Body of pancreas (tissue), 4 donors: ENCODE data around the gene AIF1. TPM values are rescaled to one million over a fixed set of nuclear protein-coding genes. Genes with fewer than 3 reads are reported as not detected.

ENCODE experiments used
- ATAC-seq: fragments of 150-250 bp; one replicate; pipeline ENCODE4 v1.9.1; 2016
- DNase-seq, 4 donors: peaks; one replicate each; pipeline ENCODE4 v3.0.0-alpha.2; 2019
- H3K27ac ChIP-seq, 4 donors: fragments of 200-600 bp; sonication (generic); 1 replicate in 3 of 4; 2 replicates in 1 of 4; pipeline versions ENCODE4 v1.5.1 to v1.6.1; 2016 to 2019; ENCODE audit warnings: mild to moderate bottlenecking in 1 of 4, mixed read lengths in 1 of 4, moderate library complexity in 1 of 4
- H3K27me3 ChIP-seq, 2 donors: fragments of 200-600 bp; sonication (generic); one replicate each; pipeline ENCODE4 v1.6.0; 2016; ENCODE audit warnings: mild to moderate bottlenecking in 1 of 2
- H3K36me3 ChIP-seq, 2 donors: fragments of 200-600 bp; sonication (generic); replicated peaks in 1 of 2; 2 replicates each; pipeline ENCODE4 v1.5.1; 2016; ENCODE audit warnings: low read depth in 2 of 2; ENCODE audit not compliant: insufficient read depth in 1 of 2
- H3K4me1 ChIP-seq: fragments of 200-600 bp; sonication (generic); one replicate; pipeline ENCODE4 v1.6.0; 2016
- H3K4me3 ChIP-seq, 2 donors: fragments of 200-600 bp; sonication (generic); 1 replicate in 1 of 2; 2 replicates in 1 of 2; pipeline ENCODE4 v1.5.1; 2016 to 2019
- H3K9me3 ChIP-seq, 3 donors: fragments of 200-600 bp; sonication (generic); 1 replicate in 2 of 3; 2 replicates in 1 of 3; pipeline ENCODE4 v1.5.1; 2016
- CTCF ChIP-seq, 7 experiments: fragments of 450-650 bp in 4 of 7; fragments of 200-600 bp in 3 of 7; sonication (generic) in 3 of 7; IDR thresholded peaks; one replicate each; pipeline ENCODE4 v1.5.1; 2016 to 2019; ENCODE audit warnings: antibody characterized with exemption in 7 of 7
- POLR2A ChIP-seq, 3 donors: fragments of 450-650 bp; IDR thresholded peaks; one replicate each; pipeline ENCODE4 v1.6.1; 2016; ENCODE audit warnings: antibody characterized with exemption in 3 of 3, mild to moderate bottlenecking in 2 of 3
- WGBS, 2 donors: methylation state at CpG; one replicate each; pipeline ENCODE4 v1.1.5; 2017; 5-methylcytosine and 5-hydroxymethylcytosine counted together
- intact Hi-C: fragments of 100-400 bp; cut with DNase I; formaldehyde crosslinking; loops from one replicate; pipeline ENCODE4 v1.15.1; 2023
- total RNA-seq, 2 donors: library from RNA; depleted of rRNA; stranded (reverse); fragments of >200 nt; gene quantifications; one replicate each; pipeline ENCODE4 v1.1.0, GENCODE V29; 2016

Gene AIF1
- total RNA-seq, 2 donors from 2014 or later: 2.3 to 7.3 TPM

GRCh38 chr6:31575952-31576685 is 38.9 kb upstream of the AIF1 start:
- peaks cover 28% of the 10 kb centered on the region for H3K4me1 ChIP-seq
- intact Hi-C loops: no loop called here
- H3K27ac ChIP-seq: no peak overlapping the region
- no peaks in the 10 kb centered on the region for H3K9me3 ChIP-seq
- no peak for ATAC-seq
- no peak overlapping the region for H3K4me3 ChIP-seq
- no peaks in the 10 kb centered on the region for H3K36me3 ChIP-seq
- no peak for DNase-seq
- WGBS, 2 donors: 67 to 75% methylated on average over 8 of the region's 8 CpGs
- no peaks in the 10 kb centered on the region for H3K27me3 ChIP-seq
- TF ChIP-seq POLR2A (IDR thresholded peaks at IDR 0.05) (no peak), CTCF (IDR thresholded peaks at IDR 0.05) (no peak)

- Histone ChIP-seq H3K4me3 (no peak overlapping the region), H3K27ac (no peak overlapping the region), H3K27me3 (no peaks in the 10 kb centered on the region), H3K36me3 (no peaks in the 10 kb centered on the region), H3K4me1 (peaks cover 35% of the 10 kb centered on the region), H3K9me3 (no peaks in the 10 kb centered on the region)
- intact Hi-C loops: no loop called here
- no peak for TF ChIP-seq CTCF (IDR thresholded peaks at IDR 0.05)
- TF ChIP-seq POLR2A (IDR thresholded peaks at IDR 0.05): no peak
- WGBS, 2 donors: 79 to 88% methylated on average over 14 to 19 of the region's 19 CpGs
- ATAC-seq: no peak
- DNase-seq: no peak
These were observed 38.0 kb upstream of the AIF1 start for GRCh38 chr6:31576897-31577578.

GRCh38 chr6:31577579-31577966 is 37.5 kb upstream of the AIF1 start:
- Histone ChIP-seq H3K4me3 (no peak overlapping the region), H3K27ac (peak overlapping the region in 1 of 4 donors; percentile 70), H3K9me3 (no peaks in the 10 kb centered on the region), H3K36me3 (no peaks in the 10 kb centered on the region), H3K27me3 (no peaks in the 10 kb centered on the region), H3K4me1 (peaks cover 40% of the 10 kb centered on the region)
- TF ChIP-seq POLR2A (IDR thresholded peaks at IDR 0.05) (no peak), CTCF (IDR thresholded peaks at IDR 0.05) (no peak)
- intact Hi-C loops: no loop called here
- DNase-seq (no peak), ATAC-seq (no peak)
- WGBS, 2 donors: 83 to 85% methylated on average over 3 of the region's 3 CpGs

- H3K27me3 ChIP-seq: no peaks in the 10 kb centered on the region
- H3K36me3 ChIP-seq: no peaks in the 10 kb centered on the region
- peak overlapping the region in 3 of 4 donors; percentile 10 to 70 (median 63) for H3K27ac ChIP-seq
- ATAC-seq (peak; percentile 40), DNase-seq (peak; percentile 56 to 73 (median 68))
- H3K4me3 ChIP-seq: no peak overlapping the region
- H3K4me1 ChIP-seq: peaks cover 40% of the 10 kb centered on the region
- TF ChIP-seq CTCF (IDR thresholded peaks at IDR 0.05) (no peak), POLR2A (IDR thresholded peaks at IDR 0.05) (peak in 2 of 3 donors; percentile 23 to 37)
- H3K9me3 ChIP-seq: no peaks in the 10 kb centered on the region
- WGBS, 2 donors: 60 to 68% methylated on average over 9 to 12 of the region's 12 CpGs
- intact Hi-C loops: no loop called here
These were observed 36.6 kb upstream of the AIF1 start for GRCh38 chr6:31578184-31579118.
